Measurements from ENCODE around the gene PIK3R6. TPM values are rescaled to one million over a fixed set of nuclear protein-coding genes. Genes with fewer than 3 reads are reported as not detected.

PIK3R6 gene
- total and polyA plus RNA-seq, 2 of the 13 experiments (the other 11 are each of a cell fraction or from before 2014, with no cell fraction given), result not detected

- 0% methylated on average over 1 of the region's 4 CpGs for WGBS (ENCODE audit: low lambda C conversion rate)
- H3K9ac ChIP-seq (ENCODE audit: insufficient read depth, low read depth, low read length), result no peak overlapping the region
- FAIRE-seq (no peak), ATAC-seq (no peak), DNase-seq (ENCODE audit: low spot score) (no peak)
- no peaks in the 10 kb centered on the region for H3K4me1 ChIP-seq (ENCODE audit: insufficient read depth, low read length)
- H3K27ac ChIP-seq (ENCODE audit: extremely low read length, insufficient read depth, low read length), result no peak overlapping the region
- H3K9me3 ChIP-seq (ENCODE audit: low read length), result no peaks in the 10 kb centered on the region
- no peak for TF ChIP-seq PAF1 (CRISPR knock-in tag; IDR thresholded peaks at IDR 0.05)
- in situ Hi-C loops (cut with HindIII; ENCODE audit: extremely low pct_ligation_motif_present, low pct_unique_long_range_greater_than_20kb) (no loop called here), intact Hi-C loops (cut with micrococcal nuclease; ENCODE audit: unreplicated experiment) (no loop called here)
- no peaks in the 10 kb centered on the region for H3K36me3 ChIP-seq (replicated peaks in 1 of 2; ENCODE audit: control insufficient read depth in 1 of 2, insufficient read depth in 2 of 2, low read length in 2 of 2)
- no peak overlapping the region for H3K4me2 ChIP-seq (ENCODE audit: low read depth, low read length)
- peaks cover 3 to 11% of the 10 kb centered on the region in 2 experiments; a peak in 4 of 5 replicates for H3K27me3 ChIP-seq (ENCODE audit: control insufficient read depth in 1 of 2, insufficient read depth in 2 of 2, low read length in 2 of 2)
- H4K20me1 ChIP-seq (ENCODE audit: insufficient read depth, low read length), result no peaks in the 10 kb centered on the region
- no TSS peak for BruUV-seq (replicated peaks)
- H3K79me2 ChIP-seq (ENCODE audit: insufficient read depth, low read length), result no peaks in the 10 kb centered on the region
- ChIA-PET POLR2A (no interaction called here), CTCF (ENCODE audit: low intra/inter-chr PET ratio, low total read pairs) (no interaction called here)
- H3K4me3 ChIP-seq (replicated peaks in 1 of 3; ENCODE audit: insufficient read depth in 1 of 3, low read depth in 2 of 3, low read length in 3 of 3), result no peak overlapping the region
- no peak overlapping the region for H2AFZ ChIP-seq (ENCODE audit: low read length)
Observed at GRCh38 chr17:8841844-8842243, 25.6 kb downstream of the PIK3R6 start.

GRCh38 chr17:8839410-8839935 is 28.0 kb downstream of the PIK3R6 start:
- H3K27ac ChIP-seq (ENCODE audit: extremely low read length, insufficient read depth, low read length), result no peak overlapping the region
- H3K9me3 ChIP-seq (ENCODE audit: low read length), result no peaks in the 10 kb centered on the region
- intact Hi-C loops (cut with micrococcal nuclease; ENCODE audit: unreplicated experiment), result no loop called here
- in situ Hi-C loops (cut with HindIII; ENCODE audit: extremely low pct_ligation_motif_present, low pct_unique_long_range_greater_than_20kb), result no loop called here
- no peak for FAIRE-seq
- no peak overlapping the region for H3K4me2 ChIP-seq (ENCODE audit: low read depth, low read length)
- no peaks in the 10 kb centered on the region for H4K20me1 ChIP-seq (ENCODE audit: insufficient read depth, low read length)
- H3K4me3 ChIP-seq (replicated peaks in 1 of 3; ENCODE audit: insufficient read depth in 1 of 3, low read depth in 2 of 3, low read length in 3 of 3), result no peak overlapping the region
- no peak overlapping the region for H2AFZ ChIP-seq (ENCODE audit: low read length)
- H3K4me1 ChIP-seq (ENCODE audit: insufficient read depth, low read length), result no peaks in the 10 kb centered on the region
- no peak overlapping the region for H3K9ac ChIP-seq (ENCODE audit: insufficient read depth, low read depth, low read length)
- no TSS peak for BruUV-seq (replicated peaks)
- POLR2A ChIA-PET, result no interaction called here
- ATAC-seq, result no peak
- H3K36me3 ChIP-seq (replicated peaks in 1 of 2; ENCODE audit: control insufficient read depth in 1 of 2, insufficient read depth in 2 of 2, low read length in 2 of 2), result no peaks in the 10 kb centered on the region
- H3K27me3 ChIP-seq (ENCODE audit: control insufficient read depth in 1 of 2, insufficient read depth in 2 of 2, low read length in 2 of 2), result peaks cover 3 to 11% of the 10 kb centered on the region in 2 experiments; a peak in 4 of 5 replicates
- WGBS (ENCODE audit: low lambda C conversion rate), result 20% methylated on average over 6 of the region's 11 CpGs
- CTCF ChIA-PET (ENCODE audit: low intra/inter-chr PET ratio, low total read pairs), result no interaction called here
- H3K79me2 ChIP-seq (ENCODE audit: insufficient read depth, low read length), result no peaks in the 10 kb centered on the region
- DNase-seq (ENCODE audit: low spot score), result no peak
- TF ChIP-seq TP53 (CRISPR knock-in tag; conservative IDR thresholded peaks at IDR 0.05), result no peak
- no peak for TF ChIP-seq U2AF1 (optimal IDR thresholded peaks at IDR 0.05; ENCODE audit: low read depth, low read length)
- TF ChIP-seq TFAP4 (IDR thresholded peaks at IDR 0.05; ENCODE audit: borderline replicate concordance, low read depth), result no peak
- TF ChIP-seq ZNF574 (CRISPR knock-in tag; IDR thresholded peaks at IDR 0.05), result no peak
- no peak for TF ChIP-seq ZHX2 (IDR thresholded peaks at IDR 0.05; ENCODE audit: low read depth)
- no peak for TF ChIP-seq ZHX2 (CRISPR knock-in tag; IDR thresholded peaks at IDR 0.05; ENCODE audit: borderline replicate concordance)

Data from HepG2 (cell line).